GM12878 (cell line): ENCODE measurements around the gene GRIK5. TPM values are rescaled to one million over a fixed set of nuclear protein-coding genes. Genes with fewer than 3 reads are reported as not detected.

Source experiments
- ATAC-seq: fragments of 200-7000 bp; cut with Tn5 transposase; 3 replicates; pipeline ENCODE4 v1.9.1; 2020; ENCODE audit warnings: mild to moderate bottlenecking, moderate library complexity
- BruUV-seq: library from RNA; stranded (reverse); fragments of 400-500 nt; replicated peaks from 2 replicates; lab custom pipeline; 2021; lab: Mats Ljungman, UMichigan
- CTCF ChIA-PET: fragments of 300-600 bp; sonication (Branson Sonifier 250); formaldehyde crosslinking; extraction: SDS; loops from one replicate; lab custom pipeline; 2021; ENCODE audit warnings: inconsistent platforms; lab: Yijun Ruan, JAX
- POLR2A ChIA-PET: fragments of 350-600 bp; formaldehyde crosslinking; extraction: SDS; loops from one replicate; lab custom pipeline; 2021; ENCODE audit warnings: inconsistent platforms; lab: Charles Lee
- RAD21 ChIA-PET: fragments of 300-600 bp; sonication (Branson Sonifier 250); formaldehyde crosslinking; loops from one replicate; lab custom pipeline; 2023; ENCODE audit warnings: antibody characterized with exemption; ENCODE audit not compliant: unreplicated experiment; lab: Charles Lee
- SMC1A ChIA-PET: fragments of 300-600 bp; sonication (Branson Sonifier 250); formaldehyde crosslinking; loops from one replicate; lab custom pipeline; 2023; ENCODE audit not compliant: unreplicated experiment, uncharacterized antibody; lab: Charles Lee
- DNase-seq: peaks from one replicate; pipeline ENCODE4 v3.0.0-alpha.2; 2011; ENCODE audit warnings: low read depth, low spot score
- FAIRE-seq: peaks from 3 replicates; lab custom pipeline; 2011; peaks lifted over from hg19 to GRCh38; lab: Jason Lieb, UNC
- H2AFZ ChIP-seq: 2 replicates; pipeline ENCODE4 v1.6.0; 2011; ENCODE audit warnings: low read depth, low read length, control low read depth; ENCODE audit not compliant: control insufficient read depth
- H3K27ac ChIP-seq: 2 replicates; pipeline ENCODE4 v1.5.1; 2011; ENCODE audit warnings: control low read depth; ENCODE audit not compliant: control insufficient read depth, insufficient read depth
- H3K27me3 ChIP-seq, 2 experiments: replicated peaks in 1 of 2; 2 replicates each; pipeline versions ENCODE4 v1.6.0 to v1.6.1; 2011; ENCODE audit warnings: low read length in 1 of 2; ENCODE audit not compliant: control insufficient read depth in 2 of 2, insufficient read depth in 2 of 2
- H3K36me3 ChIP-seq, 2 experiments: 2 replicates each; pipeline ENCODE4 v1.5.1; 2011; ENCODE audit warnings: low read length in 1 of 2; ENCODE audit not compliant: control insufficient read depth in 2 of 2, insufficient read depth in 2 of 2
- H3K4me1 ChIP-seq: 2 replicates; pipeline ENCODE4 v1.6.1; 2011; ENCODE audit warnings: mild to moderate bottlenecking, low read length, moderate library complexity, mixed read lengths; ENCODE audit not compliant: control insufficient read depth, insufficient read depth
- H3K4me2 ChIP-seq: 2 replicates; pipeline ENCODE4 v1.6.0; 2011; ENCODE audit warnings: control low read depth; ENCODE audit not compliant: control insufficient read depth, insufficient read depth
- H3K4me3 ChIP-seq: fragments of 200-600 bp; sonication (generic); 2 replicates; pipeline ENCODE4 v1.5.1; 2016
- H3K79me2 ChIP-seq: 2 replicates; pipeline ENCODE4 v1.6.0; 2011; ENCODE audit warnings: low read length; ENCODE audit not compliant: control insufficient read depth, insufficient read depth
- H3K9ac ChIP-seq: 2 replicates; pipeline ENCODE4 v1.8.0; 2011; ENCODE audit warnings: low read length, control low read depth, mixed read lengths; ENCODE audit not compliant: control insufficient read depth, insufficient read depth
- H3K9me3 ChIP-seq: replicated peaks from 3 replicates; pipeline ENCODE4 v1.5.1; 2011; ENCODE audit warnings: mild to moderate bottlenecking, low read length; ENCODE audit not compliant: control insufficient read depth, insufficient read depth
- H4K20me1 ChIP-seq: 2 replicates; pipeline ENCODE4 v1.6.0; 2011; ENCODE audit not compliant: control insufficient read depth, insufficient read depth
- DPF2 ChIP-seq: fragments of 450-650 bp; IDR thresholded peaks from 2 replicates; pipeline ENCODE4 v1.6.1; 2017; ENCODE audit warnings: mild to moderate bottlenecking
- ELK1 ChIP-seq: IDR thresholded peaks from 2 replicates; pipeline ENCODE4 v1.6.1; 2012; ENCODE audit warnings: low read depth, low read length, improper control_type of control experiment
- JUNB ChIP-seq: IDR thresholded peaks from 2 replicates; pipeline ENCODE4 v1.6.1; 2016; ENCODE audit warnings: antibody characterized with exemption, mild to moderate bottlenecking
- MEF2B ChIP-seq: fragments of 450-650 bp; IDR thresholded peaks from 2 replicates; pipeline ENCODE4 v1.6.1; 2018; ENCODE audit warnings: mild to moderate bottlenecking, moderate library complexity; ENCODE audit not compliant: partially characterized antibody, poor library complexity, severe bottlenecking
- MTA2 ChIP-seq: fragments of 450-650 bp; IDR thresholded peaks from 2 replicates; pipeline ENCODE4 v1.6.1; 2016; ENCODE audit warnings: low read depth, mild to moderate bottlenecking, moderate library complexity
- NBN ChIP-seq: fragments of 450-650 bp; IDR thresholded peaks from 2 replicates; pipeline ENCODE4 v1.6.1; 2016
- NFXL1 ChIP-seq: fragments of 450-650 bp; IDR thresholded peaks from 2 replicates; pipeline ENCODE4 v1.6.1; 2017; ENCODE audit warnings: antibody characterized with exemption, mild to moderate bottlenecking, borderline replicate concordance
- NR2F1 ChIP-seq: fragments of 450-650 bp; conservative IDR thresholded peaks from 2 replicates; pipeline ENCODE4 v1.6.1; 2017; ENCODE audit warnings: mild to moderate bottlenecking
- REST ChIP-seq: IDR thresholded peaks from 2 replicates; pipeline ENCODE4 v1.6.1; 2012; ENCODE audit warnings: mild to moderate bottlenecking, low read depth, low read length
- WGBS: methylation state at CpG from one replicate; pipeline ENCODE4 v1.1.6; 2016; ENCODE audit warnings: low lambda C conversion rate; ENCODE audit not compliant: insufficient replicate concordance, insufficient coverage; ENCODE audit errors: missing lambda C conversion rate; 5-methylcytosine and 5-hydroxymethylcytosine counted together
- in situ Hi-C: fragments of 300-500 bp; cut with MboI; formaldehyde crosslinking; loops from 9 replicates; pipeline ENCODE4 v1.14.3; 2018; ENCODE audit warnings: mixed read lengths
- intact Hi-C: fragments of 100-400 bp; cut with micrococcal nuclease; formaldehyde crosslinking; loops from one replicate; pipeline ENCODE4 v1.14.2; 2022; ENCODE audit not compliant: unreplicated experiment
- polyA plus RNA-seq, 11 experiments: library from polyadenylated mRNA; depleted of rRNA in 4 of 11; unstranded in 6 of 11; stranded (reverse) in 5 of 11; fragments of >200 nt; fragmentation: Nextera tagmentation in 4 of 11; fragmentation: Illumina TruSeq in 1 of 11; extraction: Ambion mirVana in 4 of 11; extraction: Trizol in 1 of 11; gene quantifications; 1 replicate in 1 of 11; 2 replicates in 10 of 11; pipeline versions ENCODE4 v1.2.1 to v1.2.3, GENCODE V29; 2011 to 2016; ENCODE audit warnings: inconsistent platforms in 2 of 11, missing spikeins in 2 of 11, low read depth in 1 of 11
- total RNA-seq, 4 experiments: library from RNA; depleted of rRNA in 3 of 4; stranded (reverse); fragments of >200 nt in 3 of 4; fragmentation: Illumina TruSeq in 1 of 4; extraction: Trizol in 1 of 4; gene quantifications; 2 replicates each; pipeline versions ENCODE4 v1.2.1 to v1.2.3, GENCODE V29; 2013 to 2021

The GRIK5 gene
- total and polyA plus RNA-seq, 10 of the 15 experiments (the other 5 are each of a cell fraction or from before 2014, with no cell fraction given) = 0.03 to 0.23 (median 0.07) TPM; not detected in 3

GRCh38 chr19:42113641-42114348 is 43.8 kb upstream of the GRIK5 start (continued):
- TF ChIP-seq ELK1 = no peak
- TF ChIP-seq NR2F1 = 0 out of 2 replicates have a peak, but pooled peaks have one; percentile 23
- 0 out of 2 replicates have a peak, but pooled peaks have one; percentile 22 for TF ChIP-seq MTA2

GRCh38 chr19:42111811-42112210 is 41.8 kb upstream of the GRIK5 start:
- ChIA-PET POLR2A (interaction anchor here (1.5 to 4.0 kb wide), 2 partner anchors 12 to 18 kb away, joined by 9 to 18 read pairs; no protein-coding TSS in a partner anchor), CTCF (interaction anchor here (0.8 to 10.9 kb wide), 7 partner anchors 11 to 167 kb away, joined by 3 to 197 read pairs (median 71); partner anchors contain the start of gene POU2F2), SMC1A (interaction anchor here (3.4 to 10.2 kb wide), 4 partner anchors 10 to 71 kb away, joined by 14 to 223 read pairs (median 56); partner anchors contain the start of gene POU2F2), RAD21 (interaction anchor here (5.2 to 6.5 kb wide), 2 partner anchors 16 to 20 kb away, joined by 57 to 92 read pairs; partner anchors contain the start of gene POU2F2)
- TF ChIP-seq DPF2 = no peak
- no peak for TF ChIP-seq NR2F1
- no peak for TF ChIP-seq MEF2B
- no peak for TF ChIP-seq REST
- TF ChIP-seq NFXL1 = no peak
- no peak for TF ChIP-seq JUNB
- no peak for TF ChIP-seq NBN
- Histone ChIP-seq H3K9me3 (no peaks in the 10 kb centered on the region), H3K4me2 (no peak overlapping the region), H3K27ac (no peak overlapping the region), H3K36me3 (peaks cover 11 to 30% of the 10 kb centered on the region in 2 experiments), H3K79me2 (no peaks in the 10 kb centered on the region; the same call in 1 of the 2 replicates), H3K4me1 (peaks cover 55% of the 10 kb centered on the region), H3K4me3 (no peak overlapping the region), H3K9ac (no peak overlapping the region), H2AFZ (no peak overlapping the region), H4K20me1 (no peaks in the 10 kb centered on the region), H3K27me3 (no peaks in the 10 kb centered on the region)
- DNase-seq = no peak
- BruUV-seq = no TSS peak
- FAIRE-seq = no peak
- intact Hi-C loops = no loop called here
- ATAC-seq = no peak
- WGBS = 77% methylated on average over 3 of the region's 3 CpGs
- in situ Hi-C loops = no loop called here
